Limb (tissue), 2 donors: ENCODE measurements around the gene NAA35.

Experiments
- DNase-seq, 2 donors: peaks; one replicate each; pipeline ENCODE4 v3.0.0-alpha.2; 2016; ENCODE audit errors: extremely low spot score in 2 of 2

The NAA35 gene

GRCh38 chr9:86061972-86062739, 121.2 kb downstream of the NAA35 start:
- no peak for DNase-seq

- DNase-seq, result no peak
Measured at GRCh38 chr9:86062845-86063693, 122.1 kb downstream of the NAA35 start.

GRCh38 chr9:86064220-86064619, 123.3 kb downstream of the NAA35 start:
- no peak for DNase-seq

- no peak for DNase-seq
Measured at GRCh38 chr9:86069206-86069869, 128.4 kb downstream of the NAA35 start.
